CD4-positive, alpha-beta T cell (primary cell): Measurements from ENCODE around the gene ELFN2. TPM values are rescaled to one million over a fixed set of nuclear protein-coding genes. Genes with fewer than 3 reads are reported as not detected.

Source experiments
- ATAC-seq: fragments of 200-7000 bp; cut with Tn5 transposase; one replicate; pipeline ENCODE4 v1.10.0; 2022; ENCODE audit warnings: mild to moderate bottlenecking; ENCODE audit not compliant: poor library complexity
- CTCF ChIA-PET: fragments of 350-600 bp; sonication (Branson Sonifier 250); formaldehyde crosslinking; loops from one replicate; lab custom pipeline; 2021; ENCODE audit warnings: antibody characterized with exemption, inconsistent platforms; lab: Charles Lee
- POLR2A ChIA-PET: fragments of 350-600 bp; sonication (Branson Sonifier 250); formaldehyde crosslinking; loops from one replicate; lab custom pipeline; 2021; ENCODE audit warnings: antibody characterized with exemption, inconsistent platforms; lab: Charles Lee
- DNase-seq, 14 experiments: peaks; one replicate each; pipeline ENCODE4 v3.0.0-alpha.2; 2013 to 2020; ENCODE audit warnings: mixed read lengths in 2 of 14
- H3K27ac ChIP-seq, 2 donors: one replicate each; pipeline versions ENCODE4 v1.5.1 to v1.7.0; 2013; ENCODE audit warnings: low read length in 2 of 2, low read depth in 1 of 2, mild to moderate bottlenecking in 1 of 2
- H3K27me3 ChIP-seq, 2 experiments: 1 replicate in 1 of 2; 2 replicates in 1 of 2; pipeline versions ENCODE4 v1.6.1 to v1.7.0; 2013; ENCODE audit warnings: low read length in 2 of 2, control low read depth in 1 of 2, mild to moderate bottlenecking in 1 of 2, moderate library complexity in 1 of 2; ENCODE audit not compliant: insufficient read depth in 2 of 2, control insufficient read depth in 1 of 2
- H3K36me3 ChIP-seq: one replicate; pipeline ENCODE4 v1.6.1; 2013; ENCODE audit warnings: low read length, control low read depth; ENCODE audit not compliant: insufficient read depth
- H3K4me1 ChIP-seq: one replicate; pipeline ENCODE4 v1.6.1; 2013; ENCODE audit warnings: low read length, control low read depth; ENCODE audit not compliant: insufficient read depth
- H3K4me3 ChIP-seq: one replicate; pipeline ENCODE4 v1.5.1; 2013; ENCODE audit warnings: mild to moderate bottlenecking, low read length, moderate library complexity
- H3K9me3 ChIP-seq, 2 experiments: 1 replicate in 1 of 2; 2 replicates in 1 of 2; pipeline versions ENCODE4 v1.6.1 to v1.7.0; 2013; ENCODE audit warnings: low read length in 2 of 2, mild to moderate bottlenecking in 2 of 2, control low read depth in 1 of 2, moderate library complexity in 1 of 2; ENCODE audit not compliant: control insufficient read depth in 1 of 2, insufficient read depth in 1 of 2
- H3K27ac Mint-ChIP-seq: one replicate; pipeline ENCODE4 v1.8.0; 2020; ENCODE audit warnings: mixed read lengths
- H3K27me3 Mint-ChIP-seq: one replicate; pipeline ENCODE4 v1.8.0; 2021; ENCODE audit warnings: mixed read lengths
- H3K36me3 Mint-ChIP-seq: one replicate; pipeline ENCODE4 v1.8.0; 2021; ENCODE audit warnings: low read depth, mixed read lengths
- H3K4me1 Mint-ChIP-seq: one replicate; pipeline ENCODE4 v1.8.0; 2021; ENCODE audit warnings: low read depth, mixed read lengths
- H3K4me3 Mint-ChIP-seq: one replicate; pipeline ENCODE4 v1.8.0; 2020; ENCODE audit warnings: mild to moderate bottlenecking, mixed read lengths
- H3K9me3 Mint-ChIP-seq: one replicate; pipeline ENCODE4 v1.8.0; 2020; ENCODE audit warnings: mixed read lengths
- CTCF ChIP-seq: fragments of 200-600 bp; IDR thresholded peaks from one replicate; pipeline ENCODE4 v1.8.0; 2022; ENCODE audit warnings: antibody characterized with exemption, mild to moderate bottlenecking
- intact Hi-C, 2 experiments: fragments of 100-400 bp; cut with DNase I in 1 of 2; cut with micrococcal nuclease in 1 of 2; formaldehyde crosslinking; loops; one replicate each; pipeline versions ENCODE4 v1.15.1 to v1.9.0; 2023 to 2025; cut with DNase I, micrococcal nuclease
- total RNA-seq, 174 experiments: library from RNA in 2 of 174; stranded (reverse) in 2 of 174; gene quantifications; one replicate each; pipeline ENCODE4 v1.2.3 and lab custom pipeline; 2021 to 2026

Gene ELFN2
- total RNA-seq, 2 experiments from 2014 or later = 0.05 to 0.20 TPM

GRCh38 chr22:37426706-37427134 lies 559 bp downstream of the ELFN2 start:
- Mint-ChIP-seq H3K36me3 (no peaks in the 10 kb centered on the region), H3K9me3 (no peaks in the 10 kb centered on the region), H3K27me3 (peaks cover 77% of the 10 kb centered on the region), H3K27ac (no peak overlapping the region), H3K4me3 (peak overlapping the region; percentile 48), H3K4me1 (no peaks in the 10 kb centered on the region)
- DNase-seq (no peak), ATAC-seq (no peak)
- H3K36me3 ChIP-seq = no peaks in the 10 kb centered on the region
- no peak overlapping the region for H3K27ac ChIP-seq
- H3K9me3 ChIP-seq = peaks cover 0 to 17% of the 10 kb centered on the region in 2 experiments
- H3K27me3 ChIP-seq = peaks cover 37 to 43% of the 10 kb centered on the region in 2 experiments
- H3K4me1 ChIP-seq = peaks cover 24% of the 10 kb centered on the region
- POLR2A ChIA-PET = interaction anchor here (0.7 kb wide), 1 partner anchor 120 kb away, joined by 3 read pairs; no protein-coding TSS in a partner anchor
- intact Hi-C loops = loop anchor here in 1 of 2 experiments (10.0 kb wide), 1 partner anchor 252 kb away; no protein-coding TSS in a partner anchor
- H3K4me3 ChIP-seq = peak overlapping the region; percentile 32
- TF ChIP-seq CTCF = no peak
- CTCF ChIA-PET = no interaction called here

- Mint-ChIP-seq H3K4me1 (no peaks in the 10 kb centered on the region), H3K9me3 (no peaks in the 10 kb centered on the region), H3K27ac (no peak overlapping the region), H3K4me3 (peak overlapping the region; percentile 48), H3K27me3 (peaks cover 77% of the 10 kb centered on the region), H3K36me3 (no peaks in the 10 kb centered on the region)
- ATAC-seq (no peak), DNase-seq (peak in 2 of 14 experiments; percentile 22 to 31)
- TF ChIP-seq CTCF = no peak
- peaks cover 24% of the 10 kb centered on the region for H3K4me1 ChIP-seq
- no peaks in the 10 kb centered on the region for H3K36me3 ChIP-seq
- peaks cover 42 to 43% of the 10 kb centered on the region in 2 experiments for H3K27me3 ChIP-seq
- peaks cover 0 to 17% of the 10 kb centered on the region in 2 experiments for H3K9me3 ChIP-seq
- H3K4me3 ChIP-seq = no peak overlapping the region
- intact Hi-C loops = loop anchor here in 1 of 2 experiments (10.0 kb wide), 1 partner anchor 251 kb away; no protein-coding TSS in a partner anchor
- POLR2A ChIA-PET = interaction anchor here (0.7 kb wide), 1 partner anchor 120 kb away, joined by 3 read pairs; no protein-coding TSS in a partner anchor
- H3K27ac ChIP-seq = no peak overlapping the region
- CTCF ChIA-PET = no interaction called here
Measured at GRCh38 chr22:37425800-37426705, 1.2 kb downstream of the ELFN2 start.

GRCh38 chr22:37425369-37425768 lies 1.9 kb downstream of the ELFN2 start:
- peaks cover 29% of the 10 kb centered on the region for H3K4me1 ChIP-seq
- peaks cover 0 to 17% of the 10 kb centered on the region in 2 experiments for H3K9me3 ChIP-seq
- Mint-ChIP-seq H3K27me3 (peaks cover 77% of the 10 kb centered on the region), H3K36me3 (no peaks in the 10 kb centered on the region), H3K9me3 (no peaks in the 10 kb centered on the region), H3K4me3 (no peak overlapping the region), H3K4me1 (peaks cover 4% of the 10 kb centered on the region), H3K27ac (no peak overlapping the region)
- ATAC-seq = no peak
- DNase-seq = no peak
- TF ChIP-seq CTCF = no peak
- H3K27ac ChIP-seq = no peak overlapping the region
- intact Hi-C loops = loop anchor here in 1 of 2 experiments (10.0 kb wide), 1 partner anchor 251 kb away; no protein-coding TSS in a partner anchor
- no peak overlapping the region for H3K4me3 ChIP-seq
- CTCF ChIA-PET = no interaction called here
- no peaks in the 10 kb centered on the region for H3K36me3 ChIP-seq
- POLR2A ChIA-PET = interaction anchor here (1.4 kb wide), 1 partner anchor 101 kb away, joined by 4 read pairs; no protein-coding TSS in a partner anchor
- H3K27me3 ChIP-seq = peaks cover 44 to 50% of the 10 kb centered on the region in 2 experiments
